AG09309 (cell line): ENCODE results near the gene TRDMT1.

ENCODE experiments used
- DNase-seq: peaks from one replicate; pipeline ENCODE4 v3.0.0-alpha.2; 2010; ENCODE audit warnings: low read depth
- H3K4me3 ChIP-seq: 2 replicates; pipeline ENCODE4 v1.5.1; 2011; ENCODE audit warnings: mild to moderate bottlenecking, low read depth, low read length, moderate library complexity; ENCODE audit not compliant: control insufficient read depth
- CTCF ChIP-seq: IDR thresholded peaks from 2 replicates; pipeline ENCODE4 v1.5.1; 2011; ENCODE audit warnings: mild to moderate bottlenecking, low read depth, low read length, inconsistent platforms; ENCODE audit not compliant: insufficient read depth, control insufficient read depth; ENCODE audit errors: missing control alignments

Gene TRDMT1

GRCh38 chr10:17143055-17143690, 58.3 kb downstream of the TRDMT1 start:
- no peak for TF ChIP-seq CTCF
- no peak overlapping the region for H3K4me3 ChIP-seq
- DNase-seq = peak; percentile 23

- DNase-seq = no peak
- H3K4me3 ChIP-seq = no peak overlapping the region
- no peak for TF ChIP-seq CTCF
Observed at GRCh38 chr10:17141504-17142229, 59.8 kb downstream of the TRDMT1 start.

DNA sequence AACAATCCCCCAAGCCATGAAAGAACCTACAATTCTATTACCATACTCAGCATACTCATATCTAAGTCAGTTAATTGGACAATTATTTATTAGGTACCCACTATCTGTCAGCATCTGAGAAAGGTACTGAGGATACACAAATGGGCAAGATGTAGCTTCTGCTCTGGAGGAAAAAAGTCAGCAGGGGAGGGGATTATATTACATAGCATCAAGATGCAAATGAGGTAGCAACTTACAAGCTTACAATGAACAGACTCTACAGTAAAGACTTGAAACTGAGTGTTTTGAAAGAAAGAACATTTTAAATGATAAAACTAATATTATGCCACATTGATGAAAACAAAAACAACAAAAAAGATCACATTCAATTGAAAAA, 61.1 kb downstream of the TRDMT1 start:
- DNase-seq = no peak
- H3K4me3 ChIP-seq = no peak overlapping the region
- no peak for TF ChIP-seq CTCF

DNA sequence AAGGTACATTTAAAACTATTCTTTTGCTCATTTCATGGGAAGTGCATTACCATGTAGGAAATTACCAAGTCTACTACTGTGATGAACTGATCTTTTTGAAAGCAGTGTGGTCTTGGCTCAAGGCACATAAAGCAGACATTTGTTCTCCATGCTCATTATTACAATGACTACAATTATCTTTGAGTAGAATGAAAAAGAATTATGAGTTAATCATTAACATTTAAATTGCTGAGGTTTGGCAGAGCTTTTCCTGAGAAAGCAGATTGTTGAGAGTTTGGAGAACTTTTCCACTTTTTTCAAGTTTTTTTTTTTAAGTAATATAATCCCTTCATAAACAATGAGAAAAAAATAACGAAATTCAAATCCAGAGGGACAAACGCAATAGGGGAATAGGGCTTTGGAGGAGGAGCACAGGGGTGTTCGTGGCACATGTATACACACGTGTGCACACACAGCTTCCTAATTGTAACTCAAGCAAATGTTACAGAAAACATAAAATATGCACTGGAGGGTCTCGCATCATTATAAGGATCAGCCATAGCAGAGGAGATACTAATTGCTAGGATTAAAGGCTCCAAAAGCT, 62.9 kb downstream of the TRDMT1 start:
- no peak for TF ChIP-seq CTCF
- H3K4me3 ChIP-seq = no peak overlapping the region
- no peak for DNase-seq

GRCh38 chr10:17134737-17135260, 66.7 kb downstream of the TRDMT1 start:
- TF ChIP-seq CTCF = no peak
- no peak overlapping the region for H3K4me3 ChIP-seq
- DNase-seq = no peak

GRCh38 chr10:17134282-17134681, 67.2 kb downstream of the TRDMT1 start:
- TF ChIP-seq CTCF = no peak
- no peak for DNase-seq

More at GRCh38 chr10:17134282-17134681, 67.2 kb downstream of the TRDMT1 start:
- H3K4me3 ChIP-seq = no peak overlapping the region
